HepG2 (cell line): ENCODE data around the gene PIF1. TPM values are rescaled to one million over a fixed set of nuclear protein-coding genes. Genes with fewer than 3 reads are reported as not detected.

Experiments
- ARID4A ChIP-seq: sonication (generic); formaldehyde crosslinking; IDR thresholded peaks from 2 replicates; pipeline ENCODE4 v1.5.0; 2020; ENCODE audit warnings: mild to moderate bottlenecking, missing genetic modification reagents, borderline replicate concordance
- ATF2 ChIP-seq: sonication (generic); formaldehyde crosslinking; IDR thresholded peaks from 2 replicates; pipeline ENCODE4 v1.4.0; 2020; ENCODE audit warnings: missing genetic modification reagents
- ATRX ChIP-seq: sonication (generic); formaldehyde crosslinking; IDR thresholded peaks from 2 replicates; pipeline ENCODE4 v1.4.0; 2020; ENCODE audit warnings: missing genetic modification reagents, borderline replicate concordance
- FOSL2 ChIP-seq: sonication (generic); formaldehyde crosslinking; IDR thresholded peaks from 2 replicates; pipeline ENCODE4 v1.4.0; 2020; ENCODE audit warnings: missing genetic modification reagents
- FOXP4 ChIP-seq: sonication (generic); formaldehyde crosslinking; IDR thresholded peaks from 2 replicates; pipeline ENCODE4 v1.4.0; 2020; ENCODE audit warnings: missing genetic modification reagents
- GTF3A ChIP-seq: sonication (generic); formaldehyde crosslinking; conservative IDR thresholded peaks from 2 replicates; pipeline ENCODE4 v1.4.0; 2020; ENCODE audit warnings: mild to moderate bottlenecking, missing genetic modification reagents
- GZF1 ChIP-seq: sonication (generic); formaldehyde crosslinking; IDR thresholded peaks from 2 replicates; pipeline ENCODE4 v1.5.1; 2020; ENCODE audit warnings: mild to moderate bottlenecking, missing genetic modification reagents
- POLR2A ChIP-seq, 2 experiments: IDR thresholded peaks; 2 replicates each; pipeline ENCODE4 v1.6.1; 2011; ENCODE audit warnings: low read depth in 2 of 2, low read length in 2 of 2, mild to moderate bottlenecking in 1 of 2, moderate library complexity in 1 of 2; ENCODE audit not compliant: insufficient read depth in 1 of 2
- POLR2G ChIP-seq: fragments of 200-400 bp; formaldehyde crosslinking; IDR thresholded peaks from 2 replicates; pipeline ENCODE4 v1.6.1; 2018; ENCODE audit warnings: mild to moderate bottlenecking, low read depth, low read length, moderate library complexity
- RAD51 ChIP-seq: fragments of 450-650 bp; IDR thresholded peaks from 2 replicates; pipeline ENCODE4 v1.6.1; 2016; ENCODE audit warnings: borderline replicate concordance
- RBAK ChIP-seq: sonication (generic); formaldehyde crosslinking; IDR thresholded peaks from 2 replicates; pipeline ENCODE4 v1.5.1; 2020; ENCODE audit warnings: mild to moderate bottlenecking, missing genetic modification reagents
- SMARCE1 ChIP-seq: fragments of 450-650 bp; IDR thresholded peaks from 2 replicates; pipeline ENCODE4 v1.6.1; 2017; ENCODE audit warnings: borderline replicate concordance
- SNAI1 ChIP-seq: sonication (generic); formaldehyde crosslinking; IDR thresholded peaks from 2 replicates; pipeline ENCODE4 v1.5.0; 2020; ENCODE audit warnings: mild to moderate bottlenecking, missing genetic modification reagents, borderline replicate concordance
- STAG1 ChIP-seq: sonication (generic); formaldehyde crosslinking; IDR thresholded peaks from 2 replicates; pipeline ENCODE4 v1.4.0; 2020; ENCODE audit warnings: missing genetic modification reagents
- TFDP2 ChIP-seq: sonication (generic); formaldehyde crosslinking; IDR thresholded peaks from 2 replicates; pipeline ENCODE4 v1.4.0; 2020; ENCODE audit warnings: missing genetic modification reagents
- WIZ ChIP-seq: sonication (generic); formaldehyde crosslinking; IDR thresholded peaks from 2 replicates; pipeline ENCODE4 v1.5.1; 2020; ENCODE audit warnings: mild to moderate bottlenecking, missing genetic modification reagents
- ZFP37 ChIP-seq: sonication (generic); formaldehyde crosslinking; IDR thresholded peaks from 2 replicates; pipeline ENCODE4 v1.4.0; 2020; ENCODE audit warnings: missing genetic modification reagents, borderline replicate concordance
- ZNF30 ChIP-seq: sonication (generic); formaldehyde crosslinking; IDR thresholded peaks from 2 replicates; pipeline ENCODE4 v1.5.0; 2020; ENCODE audit warnings: mild to moderate bottlenecking, missing genetic modification reagents
- ZNF430 ChIP-seq: sonication (generic); formaldehyde crosslinking; IDR thresholded peaks from 2 replicates; pipeline ENCODE4 v1.9.0; 2021; ENCODE audit warnings: mild to moderate bottlenecking, missing genetic modification reagents
- ZNF713 ChIP-seq: sonication (generic); formaldehyde crosslinking; IDR thresholded peaks from 2 replicates; pipeline ENCODE4 v1.4.0; 2020; ENCODE audit warnings: mild to moderate bottlenecking, missing genetic modification reagents
- polyA plus RNA-seq, 8 experiments: library from polyadenylated mRNA; depleted of rRNA in 3 of 8; stranded (reverse) in 7 of 8; unstranded in 1 of 8; fragments of >200 nt; fragmentation: Illumina TruSeq in 4 of 8; extraction: Trizol in 4 of 8; gene quantifications; 2 replicates each; pipeline versions ENCODE4 v1.2.1 to v1.2.3, GENCODE V29; 2011 to 2016; ENCODE audit warnings: low read depth in 4 of 8, missing spikeins in 1 of 8, mixed read lengths in 1 of 8; ENCODE audit not compliant: insufficient read depth in 1 of 8
- total RNA-seq, 5 experiments: library from RNA; depleted of rRNA; stranded (reverse); fragments of >200 nt; fragmentation: Illumina TruSeq; extraction: Trizol; gene quantifications; 2 replicates each; pipeline ENCODE4 v1.2.3, GENCODE V29; 2016; ENCODE audit warnings: low read depth in 1 of 5
- TF ChIP-seq, protein P1 (sequence below): sonication (generic); formaldehyde crosslinking; IDR thresholded peaks from 2 replicates; pipeline ENCODE4 v1.4.0; 2020; ENCODE audit warnings: mild to moderate bottlenecking, low read depth, missing genetic modification reagents

The PIF1 gene
- total and polyA plus RNA-seq, 2 of the 13 experiments (the other 11 are each of a cell fraction or from before 2014, with no cell fraction given), result 18.5 to 19.7 TPM

DNA sequence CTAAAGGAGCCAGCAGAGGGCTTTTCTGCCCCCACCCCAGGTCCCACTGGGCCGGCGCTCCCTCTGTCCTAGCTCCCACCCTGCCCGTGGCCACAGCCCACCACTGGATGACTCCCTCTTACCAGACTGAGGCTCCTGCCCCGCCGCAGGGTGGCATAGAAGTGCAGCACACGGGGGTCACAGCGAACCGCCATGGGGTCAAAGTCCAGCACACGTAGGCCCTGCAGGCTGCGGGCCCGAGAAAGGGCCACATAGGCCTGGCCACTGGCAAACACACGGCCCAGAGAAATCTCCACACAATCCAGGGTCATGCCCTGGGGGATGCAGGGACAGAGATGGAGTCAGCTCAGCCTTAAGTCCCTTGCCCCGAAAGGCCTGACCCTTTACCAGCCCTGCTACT, 9.0 kb downstream of the PIF1 start (continued):
- 0 out of 2 replicates have a peak, but pooled peaks have one; percentile 65 for TF ChIP-seq GZF1 (CRISPR knock-in tag)
- TF ChIP-seq TFDP2 (CRISPR knock-in tag), result no peak
- TF ChIP-seq ATF2, result 0 out of 2 replicates have a peak, but pooled peaks have one; percentile 58
- TF ChIP-seq ZNF30 (CRISPR knock-in tag), result no peak
- no peak for TF ChIP-seq RAD51
- no peak for TF ChIP-seq ZNF430 (CRISPR knock-in tag)
- peak; percentile 28 to 50; a peak in 3 of 4 replicates for TF ChIP-seq POLR2A (IDR thresholded peaks at IDR 0.05; ENCODE audit: insufficient read depth in 1 of 2, low read depth in 2 of 2, low read length in 2 of 2)
- no peak for TF ChIP-seq RBAK (CRISPR knock-in tag)
- TF ChIP-seq SMARCE1, result no peak
- TF ChIP-seq SNAI1 (CRISPR knock-in tag), result no peak
- peak; percentile 67 for TF ChIP-seq POLR2G
- TF ChIP-seq, protein P1, sequence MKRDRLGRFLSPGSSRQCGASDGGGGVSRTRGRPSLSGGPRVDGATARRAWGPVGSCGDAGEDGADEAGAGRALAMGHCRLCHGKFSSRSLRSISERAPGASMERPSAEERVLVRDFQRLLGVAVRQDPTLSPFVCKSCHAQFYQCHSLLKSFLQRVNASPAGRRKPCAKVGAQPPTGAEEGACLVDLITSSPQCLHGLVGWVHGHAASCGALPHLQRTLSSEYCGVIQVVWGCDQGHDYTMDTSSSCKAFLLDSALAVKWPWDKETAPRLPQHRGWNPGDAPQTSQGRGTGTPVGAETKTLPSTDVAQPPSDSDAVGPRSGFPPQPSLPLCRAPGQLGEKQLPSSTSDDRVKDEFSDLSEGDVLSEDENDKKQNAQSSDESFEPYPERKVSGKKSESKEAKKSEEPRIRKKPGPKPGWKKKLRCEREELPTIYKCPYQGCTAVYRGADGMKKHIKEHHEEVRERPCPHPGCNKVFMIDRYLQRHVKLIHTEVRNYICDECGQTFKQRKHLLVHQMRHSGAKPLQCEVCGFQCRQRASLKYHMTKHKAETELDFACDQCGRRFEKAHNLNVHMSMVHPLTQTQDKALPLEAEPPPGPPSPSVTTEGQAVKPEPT (CRISPR knock-in tag), result no peak
- TF ChIP-seq STAG1, result peak; percentile 64
- 0 out of 2 replicates have a peak, but pooled peaks have one; percentile 10 for TF ChIP-seq FOSL2 (CRISPR knock-in tag)
- no peak for TF ChIP-seq ZFP37 (CRISPR knock-in tag)
- 0 out of 2 replicates have a peak, but pooled peaks have one; percentile 52 for TF ChIP-seq WIZ (CRISPR knock-in tag)
- no peak for TF ChIP-seq ATRX (CRISPR knock-in tag)
- no peak for TF ChIP-seq FOXP4 (CRISPR knock-in tag)
- peak; percentile 49; the same call in 1 of the 2 replicates for TF ChIP-seq ARID4A (CRISPR knock-in tag)
- TF ChIP-seq ZNF713 (CRISPR knock-in tag), result no peak
- no peak for TF ChIP-seq GTF3A (CRISPR knock-in tag)
